Fibroblast of lung (primary cell): Measurements from ENCODE around the gene SPATA12.

ENCODE experiments used
- CTCF ChIP-seq, 2 donors: IDR thresholded peaks in 1 of 2; conservative IDR thresholded peaks in 1 of 2; 1 replicate in 1 of 2; 2 replicates in 1 of 2; pipeline ENCODE4 v1.5.1; 2011 to 2012; ENCODE audit warnings: low read length in 2 of 2, control low read depth in 1 of 2, inconsistent platforms in 1 of 2, low read depth in 1 of 2, mild to moderate bottlenecking in 1 of 2
- EZH2 ChIP-seq: IDR thresholded peaks from 2 replicates; pipeline ENCODE4 v1.5.1; 2012; ENCODE audit warnings: low read length, control low read depth, mild to moderate bottlenecking; ENCODE audit errors: missing control alignments

DNA sequence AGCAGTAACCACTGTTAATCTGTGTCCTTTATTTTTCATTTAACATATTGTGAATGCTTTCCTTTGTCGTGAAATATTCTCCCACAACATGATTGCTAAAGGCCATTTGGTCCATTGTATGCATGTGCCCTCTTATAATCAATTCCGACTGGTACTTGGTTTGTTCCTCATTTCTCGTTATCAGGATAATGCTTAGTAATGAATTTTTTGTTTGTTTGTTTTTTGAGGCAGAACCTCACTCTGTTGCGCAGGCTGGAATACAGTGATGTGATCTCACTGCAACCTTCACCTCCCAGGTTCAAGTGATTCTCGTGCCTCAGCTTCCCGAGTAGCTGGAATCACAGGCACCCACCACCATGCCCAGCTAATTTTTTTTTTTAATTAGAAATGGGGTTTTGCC is 22.0 kb downstream of the SPATA12 start:
- TF ChIP-seq CTCF (conservative IDR thresholded peaks at IDR 0.05 in 1 of 2, IDR thresholded peaks at IDR 0.05 in 1 of 2; ENCODE audit: low read depth in 1 of 2, low read length in 2 of 2) (no peak), EZH2 (no peak)
